NCI-H1105 (cell line): ENCODE measurements around the gene PPP1R13B.

Source experiments
- DNase-seq: peaks from one replicate; lab custom pipeline; 2025; lab: John Stamatoyannopoulos, UW

Gene PPP1R13B

DNA sequence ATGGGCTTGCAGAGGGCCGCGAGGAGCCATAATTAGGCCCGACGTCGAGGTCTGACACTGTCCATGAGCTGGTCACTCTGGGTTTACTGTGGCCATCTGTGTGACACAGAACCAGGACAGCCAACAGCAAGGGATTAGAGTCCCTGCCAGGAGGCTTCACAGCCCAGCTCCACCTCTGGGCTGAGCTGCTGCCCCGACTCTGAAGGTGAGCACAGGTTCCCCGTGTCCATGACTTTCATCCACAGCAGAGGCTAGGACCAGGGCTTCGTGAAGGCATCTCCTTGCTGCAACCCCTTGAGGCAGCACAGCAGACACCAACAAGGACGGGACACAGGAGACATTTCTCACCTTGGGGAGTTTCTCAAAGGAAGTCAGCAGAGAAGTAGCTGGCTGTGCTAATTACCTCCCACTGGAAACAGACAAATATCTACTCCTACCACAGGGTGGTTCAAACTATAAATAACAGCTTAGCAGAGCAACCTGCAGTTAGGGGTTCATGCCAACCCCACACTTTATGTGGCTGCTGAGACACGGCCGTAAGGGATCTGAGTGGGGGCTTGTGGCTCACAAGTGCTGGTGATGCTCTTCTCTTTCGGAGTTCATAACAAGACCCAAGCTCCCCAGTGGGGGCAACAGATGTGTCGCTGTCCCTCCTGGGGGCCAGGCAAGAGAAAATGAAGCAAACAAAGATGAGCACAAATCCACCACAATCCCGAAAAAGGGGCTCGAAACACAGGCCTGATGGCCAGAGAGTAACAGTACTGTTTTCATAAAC, 102.6 kb downstream of the PPP1R13B start:
- DNase-seq: no peak

GRCh38 chr14:103743691-103744090, 103.7 kb downstream of the PPP1R13B start:
- DNase-seq: no peak

DNA sequence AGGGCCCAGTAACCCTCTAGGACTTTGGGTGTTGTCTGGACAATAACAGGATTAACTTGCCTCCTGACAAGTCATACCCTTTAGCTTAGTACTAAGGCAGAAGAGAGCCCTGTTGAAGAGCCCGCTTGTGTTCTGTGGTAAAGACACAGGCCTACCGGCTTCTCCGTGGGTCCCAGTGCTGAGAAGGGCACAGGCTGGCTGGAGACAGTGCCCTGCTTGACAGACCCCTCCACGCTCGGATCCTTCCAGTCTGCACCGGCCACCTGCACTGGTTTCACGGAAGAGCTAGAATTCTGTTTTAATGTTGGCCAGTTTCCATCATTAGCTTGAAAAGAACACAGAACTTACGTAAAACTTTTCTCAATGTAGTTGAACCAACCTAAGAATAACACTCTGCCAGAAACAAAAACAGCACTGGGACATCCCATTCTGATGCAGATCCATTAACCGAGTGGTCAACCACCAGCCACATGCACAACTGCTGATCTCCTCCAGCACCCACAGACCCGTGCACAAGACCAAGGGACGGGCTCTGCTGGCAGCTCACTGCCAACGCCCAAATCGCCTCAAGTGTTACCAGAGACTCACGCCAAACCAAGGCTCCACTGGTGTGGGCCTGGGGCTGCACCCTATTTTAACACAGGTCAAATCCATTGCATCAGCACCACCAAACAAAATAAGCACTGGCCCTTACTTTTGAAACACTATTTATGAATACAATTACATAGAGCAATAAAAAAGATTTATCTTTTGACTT, 104.7 kb downstream of the PPP1R13B start:
- DNase-seq: no peak

DNA sequence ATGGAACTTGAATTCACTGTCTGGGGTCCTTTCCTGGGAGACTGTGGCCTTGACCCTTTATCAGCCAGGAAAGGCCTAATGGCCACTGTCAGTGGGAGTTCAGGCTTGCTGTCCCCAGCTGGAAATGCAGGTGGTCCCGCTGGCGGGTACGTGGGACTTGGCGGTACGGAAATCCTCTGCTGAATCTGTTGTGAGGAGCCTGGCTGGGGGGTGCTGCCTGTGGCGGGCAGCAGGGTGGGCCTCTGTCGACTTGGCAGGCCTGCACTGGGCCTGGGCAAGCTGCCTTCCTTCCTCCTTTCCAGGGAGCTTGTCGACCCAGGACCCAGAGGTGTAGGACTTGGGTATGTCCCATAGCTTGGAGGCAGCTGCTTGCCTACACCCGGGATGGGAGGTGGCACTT, 105.5 kb downstream of the PPP1R13B start:
- no peak for DNase-seq

GRCh38 chr14:103740991-103741689, 106.2 kb downstream of the PPP1R13B start:
- DNase-seq: no peak

- no peak for DNase-seq
Measured at GRCh38 chr14:103739793-103740501, 107.4 kb downstream of the PPP1R13B start.

DNA sequence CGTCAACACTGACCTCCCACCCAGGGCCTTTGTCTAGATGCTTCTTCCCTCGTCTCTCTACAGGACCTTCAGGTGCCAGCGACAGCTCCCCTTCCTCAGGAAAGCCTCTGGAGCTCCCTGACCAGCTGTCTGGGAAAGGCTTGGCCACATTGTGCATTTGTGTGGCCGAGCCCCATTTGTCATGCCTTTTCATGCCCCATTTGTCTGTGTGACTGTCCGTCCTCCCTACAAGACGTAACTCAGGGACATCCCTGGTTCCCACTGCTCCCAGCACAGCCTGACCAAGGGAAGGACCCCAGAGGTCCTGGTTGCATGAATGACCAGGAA, 107.9 kb downstream of the PPP1R13B start:
- no peak for DNase-seq

GRCh38 chr14:103738701-103739451, 108.5 kb downstream of the PPP1R13B start:
- DNase-seq: no peak

- no peak for DNase-seq
Measured at GRCh38 chr14:103738166-103738565, 109.2 kb downstream of the PPP1R13B start.

GRCh38 chr14:103737432-103738045, 109.8 kb downstream of the PPP1R13B start:
- DNase-seq: no peak

- DNase-seq: no peak
Measured at GRCh38 chr14:103736546-103737431, 110.6 kb downstream of the PPP1R13B start.

- DNase-seq: no peak
Measured at GRCh38 chr14:103735815-103736545, 111.4 kb downstream of the PPP1R13B start.

DNA sequence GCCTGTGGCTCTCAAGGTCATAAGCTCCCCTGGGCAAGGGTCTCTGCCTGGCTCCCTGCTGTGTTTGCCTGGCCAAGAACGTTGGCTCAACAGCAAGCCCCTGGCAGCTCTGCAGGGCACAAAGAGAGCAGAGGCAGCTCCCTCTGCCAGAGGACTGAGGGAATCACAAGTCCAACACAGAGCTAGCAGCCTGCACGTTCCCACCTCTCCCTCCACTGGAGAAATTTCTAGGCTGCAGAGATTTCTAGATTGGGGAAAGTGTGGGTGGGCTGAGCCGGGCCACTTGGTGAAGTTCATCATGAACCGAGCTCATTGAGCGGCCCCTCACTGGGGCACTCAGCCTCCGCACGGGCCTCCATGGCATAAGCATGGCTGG, 111.9 kb downstream of the PPP1R13B start:
- no peak for DNase-seq

GRCh38 chr14:103735022-103735421, 112.4 kb downstream of the PPP1R13B start:
- DNase-seq: no peak

DNA sequence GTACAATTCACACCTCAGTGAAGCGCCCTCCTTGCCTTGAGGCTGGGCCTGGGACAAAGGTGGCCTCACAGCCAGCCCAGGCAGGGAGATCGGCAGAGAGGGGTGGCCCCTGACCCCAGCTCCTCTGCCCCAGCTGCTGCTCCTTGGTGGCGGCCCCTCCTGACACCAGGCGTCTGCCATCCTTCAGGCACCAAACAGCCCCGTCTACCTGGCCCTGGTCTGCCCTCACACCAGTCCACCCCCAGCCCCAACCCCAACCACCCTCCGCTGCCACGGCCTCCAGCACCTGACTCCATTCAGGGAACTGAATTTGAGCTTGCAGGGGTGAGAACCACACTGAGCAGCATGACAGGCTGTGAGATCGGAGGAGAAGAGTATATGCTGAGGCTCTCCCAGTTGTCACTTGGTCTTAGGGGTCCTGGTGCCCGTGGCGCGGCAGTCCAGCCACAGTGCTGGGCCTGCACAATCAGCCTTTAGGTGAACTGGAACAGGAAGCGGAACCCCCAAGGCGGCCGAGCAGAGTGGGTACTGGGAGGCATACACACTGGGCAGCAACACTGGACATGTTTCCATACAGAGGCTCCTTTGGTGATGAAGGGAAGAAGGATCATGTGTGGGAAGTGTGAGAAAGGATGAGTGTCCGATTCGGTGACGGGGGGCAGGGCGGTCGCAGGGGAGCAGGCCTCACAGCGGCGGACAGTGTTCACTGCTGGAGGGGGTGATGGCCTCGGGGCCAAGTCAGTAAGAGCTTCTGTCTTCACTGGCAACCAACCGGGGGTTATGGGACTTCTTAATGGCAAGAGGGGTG, 113.1 kb downstream of the PPP1R13B start:
- no peak for DNase-seq

GRCh38 chr14:103733651-103734050, 113.7 kb downstream of the PPP1R13B start:
- no peak for DNase-seq

- DNase-seq: no peak
Measured at GRCh38 chr14:103732868-103733620, 114.3 kb downstream of the PPP1R13B start.
